AG04450 (cell line): Measurements from ENCODE around the gene DKK3. TPM values are rescaled to one million over a fixed set of nuclear protein-coding genes. Genes with fewer than 3 reads are reported as not detected.

Experiments
- CTCF ChIA-PET: fragments of 300-600, 350-600 bp; formaldehyde crosslinking; extraction: SDS; loops from one replicate; lab custom pipeline; 2022; ENCODE audit warnings: antibody characterized with exemption, inconsistent platforms; lab: Charles Lee
- POLR2A ChIA-PET: fragments of 350-600 bp; formaldehyde crosslinking; extraction: SDS; loops from one replicate; lab custom pipeline; 2021; ENCODE audit warnings: antibody characterized with exemption, inconsistent platforms; lab: Yijun Ruan, JAX
- DNase-seq: peaks from one replicate; pipeline ENCODE4 v3.0.0-alpha.2; 2011; ENCODE audit warnings: low read depth, low spot score
- H3K27ac ChIP-seq: one replicate; pipeline ENCODE4 v1.5.1; 2012; ENCODE audit warnings: low read depth, low read length, control low read depth
- H3K27me3 ChIP-seq: one replicate; pipeline ENCODE4 v1.6.0; 2012; ENCODE audit warnings: low read length; ENCODE audit not compliant: control insufficient read depth, insufficient read depth
- H3K4me3 ChIP-seq: 2 replicates; pipeline ENCODE4 v1.5.1; 2011; ENCODE audit warnings: mild to moderate bottlenecking, low read depth, low read length, control low read depth
- H3K9me3 ChIP-seq: 2 replicates; pipeline ENCODE4 v1.5.1; 2012; ENCODE audit warnings: low read length; ENCODE audit not compliant: control insufficient read depth, insufficient read depth
- CTCF ChIP-seq: IDR thresholded peaks from 2 replicates; pipeline ENCODE4 v1.5.1; 2011; ENCODE audit warnings: low read depth, low read length, control low read depth, inconsistent platforms
- polyA plus RNA-seq: library from polyadenylated mRNA; depleted of rRNA; stranded (reverse); fragments of >200 nt; gene quantifications from 2 replicates; pipeline ENCODE4 v1.2.3, GENCODE V29; 2011

The DKK3 gene
- polyA plus RNA-seq, 1 experiment = 928 TPM

GRCh38 chr11:11948242-11948947 lies 60.0 kb downstream of the DKK3 start:
- no peak for TF ChIP-seq CTCF
- no peaks in the 10 kb centered on the region for H3K9me3 ChIP-seq
- ChIA-PET CTCF (interaction anchor here (0.8 kb wide), 1 partner anchor 10 kb away, joined by 3 read pairs; no protein-coding TSS in a partner anchor), POLR2A (no interaction called here)
- no peak overlapping the region for H3K27ac ChIP-seq
- DNase-seq = no peak
- H3K4me3 ChIP-seq = no peak overlapping the region
- H3K27me3 ChIP-seq = no peaks in the 10 kb centered on the region

GRCh38 chr11:11947825-11948224 lies 60.6 kb downstream of the DKK3 start:
- no peak overlapping the region for H3K4me3 ChIP-seq
- H3K9me3 ChIP-seq = no peaks in the 10 kb centered on the region
- no peak for TF ChIP-seq CTCF
- no peak for DNase-seq
- POLR2A ChIA-PET = no interaction called here
- CTCF ChIA-PET = interaction anchor here (0.8 kb wide), 1 partner anchor 10 kb away, joined by 3 read pairs; no protein-coding TSS in a partner anchor
- no peak overlapping the region for H3K27ac ChIP-seq
- no peaks in the 10 kb centered on the region for H3K27me3 ChIP-seq

- H3K27ac ChIP-seq = no peak overlapping the region
- TF ChIP-seq CTCF = no peak
- POLR2A ChIA-PET = no interaction called here
- DNase-seq = no peak
- no peaks in the 10 kb centered on the region for H3K9me3 ChIP-seq
- H3K4me3 ChIP-seq = no peak overlapping the region
- CTCF ChIA-PET = interaction anchor here (1.5 to 2.1 kb wide), 2 partner anchors 15 to 148 kb away, joined by 6 to 15 read pairs; no protein-coding TSS in a partner anchor
- H3K27me3 ChIP-seq = no peaks in the 10 kb centered on the region
Observed at GRCh38 chr11:11946878-11947277, 61.5 kb downstream of the DKK3 start.

GRCh38 chr11:11946180-11946579 lies 62.2 kb downstream of the DKK3 start:
- no peaks in the 10 kb centered on the region for H3K27me3 ChIP-seq
- no peak overlapping the region for H3K4me3 ChIP-seq
- ChIA-PET POLR2A (no interaction called here), CTCF (interaction anchor here (0.6 to 2.1 kb wide), 3 partner anchors 14 to 147 kb away, joined by 3 to 15 read pairs (median 6); no protein-coding TSS in a partner anchor)
- no peak overlapping the region for H3K27ac ChIP-seq
- no peak for TF ChIP-seq CTCF
- H3K9me3 ChIP-seq = no peaks in the 10 kb centered on the region
- no peak for DNase-seq

- DNase-seq = no peak
- Histone ChIP-seq H3K9me3 (no peaks in the 10 kb centered on the region), H3K4me3 (no peak overlapping the region), H3K27ac (no peak overlapping the region), H3K27me3 (no peaks in the 10 kb centered on the region)
- ChIA-PET CTCF (interaction anchor here (1.2 to 1.6 kb wide), 3 partner anchors 12 to 145 kb away, joined by 3 to 5 read pairs (median 4); no protein-coding TSS in a partner anchor), POLR2A (no interaction called here)
- no peak for TF ChIP-seq CTCF
Observed at GRCh38 chr11:11944444-11944843, 64.0 kb downstream of the DKK3 start.
